Activated T-cell treated with anti-CD3 and anti-CD28 coated beads for 1 hour (primary cell): ENCODE results near the gene CCDC92B.
"Not testable (repeated sequence)": the region's sequence is repeated elsewhere in the genome, so short reads cannot be mapped to it uniquely, and the experiment has no call there.

ENCODE experiments used
- DNase-seq: peaks from one replicate; pipeline ENCODE4 v3.0.0-alpha.2; 2020; ENCODE audit warnings: low read depth

The CCDC92B gene

GRCh38 chr17:2703606-2704005 is 45.8 kb downstream of the CCDC92B start:
- no peak for DNase-seq

- DNase-seq: no peak
Measured at GRCh38 chr17:2703181-2703580, 46.3 kb downstream of the CCDC92B start.

DNA sequence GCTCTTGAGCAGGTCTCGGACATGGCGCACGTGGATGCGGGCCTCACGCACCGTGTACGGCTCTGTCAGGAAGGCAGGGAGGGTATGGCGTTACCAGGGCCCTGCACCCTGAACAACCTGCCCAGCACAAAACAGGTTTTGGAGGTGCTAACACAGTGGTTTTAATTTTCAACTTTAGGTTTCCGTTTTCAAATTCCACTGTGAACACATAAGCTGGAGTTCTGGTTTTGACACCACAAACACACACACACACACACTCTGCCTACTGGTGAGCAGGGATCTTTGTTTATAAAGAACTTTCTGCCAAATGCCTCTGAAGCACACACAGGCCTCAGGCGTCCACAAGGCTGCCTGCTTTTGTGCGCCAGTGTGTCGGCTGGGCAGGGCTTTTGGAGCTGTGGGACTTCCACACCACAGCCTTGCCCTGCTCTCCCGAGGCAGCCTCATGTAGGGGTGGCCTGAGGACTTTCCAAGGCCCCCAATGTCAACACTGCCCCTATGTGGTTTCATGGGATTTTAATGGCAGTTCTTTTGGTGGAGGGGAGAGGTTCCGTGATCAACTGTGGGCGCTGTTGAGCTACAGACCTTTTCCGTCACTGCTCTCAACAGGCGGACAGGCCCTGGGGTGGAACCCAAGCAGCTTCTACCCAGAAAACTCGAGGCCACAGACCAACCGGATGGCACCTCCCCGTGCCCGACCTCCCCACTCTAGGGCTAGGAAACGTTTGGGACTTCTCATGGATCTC is 47.3 kb downstream of the CCDC92B start:
- DNase-seq: no peak

GRCh38 chr17:2701161-2701995 is 48.1 kb downstream of the CCDC92B start:
- DNase-seq: no peak

DNA sequence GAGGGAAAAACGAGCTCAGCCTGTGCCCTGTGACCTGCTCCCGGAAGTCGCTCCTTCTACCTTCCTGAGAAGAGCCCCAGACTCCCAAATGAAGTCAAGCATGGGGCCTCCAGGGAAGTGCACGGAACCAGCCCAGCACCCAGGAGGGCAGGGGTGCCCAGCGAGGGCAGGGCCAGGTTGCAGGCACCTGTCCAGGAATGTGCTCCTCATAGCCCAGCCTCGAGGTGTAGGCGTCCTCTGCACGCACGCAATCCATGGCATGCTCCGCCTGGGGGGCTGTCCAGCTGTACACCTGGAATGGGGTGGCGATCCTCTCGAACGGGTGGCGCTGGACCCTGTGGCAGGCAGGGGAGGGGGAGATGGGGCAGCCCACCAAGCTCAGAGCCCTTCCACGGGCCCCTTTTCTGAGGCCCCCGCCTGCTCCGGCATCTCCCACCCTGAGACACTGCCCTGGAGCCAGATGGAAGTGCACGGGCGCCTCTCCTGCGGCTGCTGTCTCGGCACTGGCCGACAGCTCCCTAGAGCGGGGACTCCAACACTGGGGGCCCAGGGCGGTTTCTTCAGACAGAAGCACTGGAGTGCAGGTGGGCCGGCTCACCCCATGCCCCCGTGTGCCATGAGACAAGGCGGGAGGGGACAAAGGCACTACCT is 48.8 kb downstream of the CCDC92B start:
- DNase-seq: no peak

- DNase-seq: no peak
Measured at GRCh38 chr17:2700030-2700490, 49.4 kb downstream of the CCDC92B start.

DNA sequence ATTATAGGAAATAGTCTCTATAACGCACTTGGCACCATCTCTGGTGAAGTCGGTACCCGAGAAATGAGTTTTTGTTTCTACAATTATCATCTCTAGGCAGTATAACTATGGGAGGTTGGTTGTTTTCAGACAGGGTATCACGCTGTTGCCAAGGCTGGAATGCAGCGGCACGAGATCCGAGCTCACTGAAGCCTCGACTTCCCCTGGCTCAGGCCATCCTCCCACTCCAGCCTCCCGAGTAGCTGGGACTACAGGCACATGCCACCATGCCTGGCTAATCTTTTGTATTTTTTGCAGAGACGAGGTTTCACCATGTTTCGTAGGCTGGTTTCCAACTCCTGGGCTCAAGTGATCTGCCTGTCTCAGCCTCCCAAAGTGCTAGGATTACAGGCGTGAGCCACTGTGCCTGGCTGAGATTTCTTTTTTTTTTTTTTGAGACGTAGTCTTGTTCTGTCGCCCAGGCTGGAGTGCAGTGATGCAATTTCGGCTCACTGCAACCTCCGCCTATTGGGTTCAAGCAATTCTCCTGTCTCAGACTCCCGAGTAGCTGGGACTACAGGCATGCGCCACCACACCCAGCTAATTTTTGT is 50.1 kb downstream of the CCDC92B start:
- DNase-seq: not testable (repeated sequence)

DNA sequence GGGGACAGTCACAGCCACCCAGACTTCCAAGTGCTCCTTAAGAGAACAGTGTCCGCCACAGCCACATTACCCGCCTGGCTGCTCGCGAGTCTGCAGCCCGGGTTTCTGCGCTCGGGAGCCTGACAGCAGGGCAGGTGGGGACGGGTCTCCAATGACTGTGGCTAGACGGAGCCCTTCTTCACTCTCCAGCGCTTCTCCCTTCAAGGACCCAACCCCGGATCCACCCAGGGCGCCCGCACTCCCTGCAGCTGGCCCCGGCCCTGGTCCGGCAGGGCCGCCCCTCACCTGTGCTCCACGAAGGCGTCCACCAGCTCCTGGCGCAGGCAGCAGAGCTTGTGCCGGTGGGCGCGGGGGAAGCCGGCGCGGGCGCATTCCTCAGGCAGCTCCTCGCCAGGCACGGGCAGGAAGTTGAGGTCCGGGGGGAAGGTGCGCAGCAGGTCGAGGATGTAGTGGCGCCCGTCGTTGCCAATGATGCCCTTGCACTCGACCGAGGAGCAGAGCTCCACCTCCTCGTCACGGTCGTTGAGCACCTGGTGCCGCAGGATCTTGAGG is 51.8 kb downstream of the CCDC92B start:
- DNase-seq: no peak

DNA sequence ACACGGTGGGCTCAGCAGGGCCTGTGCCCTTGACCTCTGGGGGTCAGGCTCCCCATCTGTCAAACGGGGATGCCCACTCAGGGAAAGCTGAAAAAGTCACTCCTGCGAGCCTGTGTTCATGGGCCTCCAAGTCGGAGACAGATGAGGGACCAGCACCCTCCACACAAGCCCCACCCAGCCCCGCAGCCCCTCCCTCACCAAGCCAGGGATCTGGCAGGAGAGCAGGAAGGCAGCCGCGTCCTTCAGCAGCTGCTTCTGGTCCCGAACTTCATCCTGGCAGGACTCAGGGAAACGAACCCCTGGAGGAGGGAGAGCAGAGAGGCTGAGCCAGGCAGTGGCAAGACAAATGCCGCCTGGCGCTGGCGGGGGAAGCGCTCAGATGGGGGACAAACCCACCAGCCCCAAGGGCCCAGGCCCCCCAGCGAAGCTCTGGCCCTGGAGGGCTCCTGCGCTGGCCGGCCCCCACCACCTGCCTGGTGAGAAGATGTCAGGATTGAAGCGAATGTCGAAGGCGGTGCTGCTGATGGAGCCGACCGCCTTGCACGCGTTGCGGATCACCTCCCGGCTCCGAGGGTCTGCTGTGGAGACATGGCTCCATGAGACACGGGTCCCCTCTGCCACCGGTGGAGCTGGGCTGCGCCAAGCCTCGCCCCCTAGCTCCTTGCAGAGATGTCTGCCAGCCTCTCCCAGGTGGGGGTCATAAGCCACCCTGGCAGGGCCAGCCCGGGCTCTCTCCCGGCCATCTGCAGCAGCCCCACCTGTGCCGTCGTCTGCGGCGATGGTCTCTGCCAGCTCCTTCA is 53.3 kb downstream of the CCDC92B start:
- no peak for DNase-seq

- DNase-seq: no peak
Measured at GRCh38 chr17:2695243-2695960, 54.0 kb downstream of the CCDC92B start.

GRCh38 chr17:2694381-2695242 is 54.8 kb downstream of the CCDC92B start:
- DNase-seq: no peak

DNA sequence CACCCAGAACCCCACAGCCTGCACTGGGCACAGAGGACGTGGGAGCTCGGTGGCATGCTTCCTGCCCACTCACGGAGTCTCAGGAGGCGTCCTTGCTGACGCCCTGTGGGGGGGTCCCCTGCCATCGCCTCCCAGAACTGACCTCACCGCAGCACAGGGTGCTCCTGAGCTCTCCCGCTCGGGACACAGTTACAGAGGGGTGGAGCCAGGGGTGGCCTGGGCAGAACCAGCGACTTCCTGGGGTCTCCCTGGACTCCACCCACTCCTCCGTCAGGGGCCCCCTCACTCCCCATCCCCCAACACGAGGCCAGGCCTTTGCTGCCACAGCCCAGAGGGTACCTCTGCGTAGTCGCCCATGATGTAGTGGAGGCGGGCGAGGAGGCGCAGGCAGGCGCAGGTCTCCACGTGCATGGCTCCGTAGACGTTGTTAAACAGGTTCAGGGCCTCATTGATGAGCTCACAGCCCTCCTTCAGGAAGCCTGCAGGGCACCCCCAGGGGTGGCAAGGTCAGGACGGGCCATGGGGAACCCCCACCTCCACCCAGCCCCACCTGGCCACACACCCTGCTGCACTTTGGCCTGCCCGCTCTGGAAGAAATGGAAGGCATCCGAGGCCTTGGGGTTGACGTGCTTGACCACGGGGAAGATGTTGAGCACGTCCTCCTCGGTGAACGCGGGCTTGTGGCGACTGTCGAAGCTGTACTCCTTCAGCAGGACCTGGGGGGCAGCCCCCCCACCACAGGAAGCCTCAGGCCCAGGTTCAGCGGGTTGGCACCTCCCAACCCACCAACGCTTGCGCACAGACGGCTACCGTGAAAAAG is 55.7 kb downstream of the CCDC92B start:
- no peak for DNase-seq

DNA sequence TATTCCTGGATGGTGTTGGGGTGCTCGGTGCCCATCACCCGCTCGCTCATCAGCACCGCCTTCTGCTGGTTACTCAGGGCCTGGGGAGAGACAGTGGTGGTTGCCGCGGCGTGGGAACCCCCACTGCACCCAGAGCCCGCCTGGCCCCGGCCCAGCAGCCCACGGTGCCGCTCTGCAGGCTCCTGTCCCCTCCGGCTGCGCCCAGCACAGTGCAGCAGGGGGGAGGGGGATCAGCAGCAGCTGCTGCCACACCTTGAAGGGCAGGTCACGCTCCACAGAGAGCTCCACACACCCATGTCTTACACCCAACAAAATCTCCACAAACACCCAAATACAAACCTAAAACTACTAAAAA is 56.7 kb downstream of the CCDC92B start:
- no peak for DNase-seq

DNA sequence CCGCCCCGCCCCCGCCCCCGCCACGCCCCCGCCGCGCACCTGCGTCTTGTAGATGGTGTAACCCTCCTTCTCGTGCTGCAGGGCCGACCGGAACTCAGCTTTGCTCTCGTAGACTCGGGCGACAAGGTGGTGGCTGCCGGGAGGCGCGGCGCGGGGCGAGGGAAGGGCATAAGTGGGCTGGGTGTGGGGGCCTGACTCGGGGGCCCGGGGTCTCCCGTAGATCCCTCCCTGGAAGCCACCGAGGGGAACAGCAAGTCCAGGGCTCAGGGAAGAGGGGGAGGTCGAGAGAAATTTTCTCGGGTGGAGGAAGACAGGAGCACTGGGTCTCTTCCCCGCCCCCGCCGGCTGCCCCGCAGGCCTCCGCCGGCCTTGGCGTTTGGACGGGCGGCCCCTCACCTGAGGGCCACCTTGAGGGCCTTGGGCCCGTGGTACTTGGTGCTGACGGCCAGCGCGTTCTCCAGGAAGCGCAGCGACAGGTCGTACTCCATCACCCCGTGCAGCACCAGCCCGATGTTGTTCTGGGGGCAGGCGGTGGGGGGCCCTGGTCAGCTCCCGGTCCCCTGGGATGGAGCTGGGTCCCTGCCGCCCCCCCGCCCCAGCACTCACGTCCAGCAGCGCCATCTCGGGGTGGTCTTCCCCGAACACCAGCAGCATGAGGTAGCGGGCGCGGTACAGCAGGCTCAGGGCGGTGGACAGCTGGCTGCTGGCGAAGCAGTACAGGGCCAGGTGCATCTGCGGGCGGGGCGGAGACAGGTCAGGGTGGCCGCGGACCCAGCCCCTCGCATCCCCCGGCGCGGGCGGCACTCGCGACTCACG is 57.3 kb downstream of the CCDC92B start:
- DNase-seq: no peak

GRCh38 chr17:2691069-2691871 is 58.2 kb downstream of the CCDC92B start:
- DNase-seq: no peak

GRCh38 chr17:2690165-2691068 is 59.0 kb downstream of the CCDC92B start:
- no peak for DNase-seq
